ENCODE results near the gene SYNDIG1. TPM values are rescaled to one million over a fixed set of nuclear protein-coding genes. Genes with fewer than 3 reads are reported as not detected.

Gene SYNDIG1
- total RNA-seq, 2 experiments from 2014 or later = not detected

DNA sequence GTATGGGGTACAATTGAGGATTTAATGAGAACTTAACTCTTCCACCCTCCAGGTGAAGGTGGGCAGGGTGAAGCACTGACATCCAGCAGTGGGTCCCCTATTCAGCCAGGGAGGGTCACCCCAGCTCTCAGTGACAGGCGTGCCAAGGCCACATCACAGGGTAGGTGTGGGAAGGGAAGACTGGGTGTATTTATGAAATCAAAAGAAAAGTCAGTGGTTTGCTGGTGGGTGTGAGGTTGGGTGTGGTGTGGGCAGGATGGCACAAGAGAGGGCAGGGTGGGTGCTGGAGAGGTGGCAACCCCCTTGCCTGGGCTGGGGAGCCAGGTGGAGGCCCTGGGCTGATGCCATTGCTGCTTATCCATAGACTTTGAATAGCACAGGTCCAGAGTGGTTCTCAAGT is 16.6 kb downstream of the SYNDIG1 start:
- DNase-seq (ENCODE audit: low spot score) = no peak
- CTCF ChIA-PET (ENCODE audit: unreplicated experiment) = no interaction called here
- Histone ChIP-seq H3K79me2 (ENCODE audit: insufficient read depth, low read depth, low read length) (no peaks in the 10 kb centered on the region), H3K4me3 (ENCODE audit: low read depth, low read length, poor library complexity, severe bottlenecking) (no peak overlapping the region), H3K9me2 (ENCODE audit: insufficient read depth, low read length) (no peaks in the 10 kb centered on the region), H3K4me1 (ENCODE audit: insufficient read depth, low read length, poor library complexity, severe bottlenecking) (no peaks in the 10 kb centered on the region), H3K36me3 (ENCODE audit: insufficient read depth, low read length) (no peaks in the 10 kb centered on the region), H3K27ac (ENCODE audit: low read depth, low read length, poor library complexity, severe bottlenecking) (no peak overlapping the region), H3K9me3 (ENCODE audit: low read length) (no peaks in the 10 kb centered on the region), H2AFZ (ENCODE audit: low read length) (no peak overlapping the region), H4K20me1 (ENCODE audit: insufficient read depth, low read length) (no peaks in the 10 kb centered on the region), H3K4me2 (ENCODE audit: low read length) (no peak overlapping the region)
- intact Hi-C loops (cut with micrococcal nuclease; ENCODE audit: unreplicated experiment) = no loop called here
- POLR2A ChIA-PET = no interaction called here
- TF ChIP-seq, protein P1, sequence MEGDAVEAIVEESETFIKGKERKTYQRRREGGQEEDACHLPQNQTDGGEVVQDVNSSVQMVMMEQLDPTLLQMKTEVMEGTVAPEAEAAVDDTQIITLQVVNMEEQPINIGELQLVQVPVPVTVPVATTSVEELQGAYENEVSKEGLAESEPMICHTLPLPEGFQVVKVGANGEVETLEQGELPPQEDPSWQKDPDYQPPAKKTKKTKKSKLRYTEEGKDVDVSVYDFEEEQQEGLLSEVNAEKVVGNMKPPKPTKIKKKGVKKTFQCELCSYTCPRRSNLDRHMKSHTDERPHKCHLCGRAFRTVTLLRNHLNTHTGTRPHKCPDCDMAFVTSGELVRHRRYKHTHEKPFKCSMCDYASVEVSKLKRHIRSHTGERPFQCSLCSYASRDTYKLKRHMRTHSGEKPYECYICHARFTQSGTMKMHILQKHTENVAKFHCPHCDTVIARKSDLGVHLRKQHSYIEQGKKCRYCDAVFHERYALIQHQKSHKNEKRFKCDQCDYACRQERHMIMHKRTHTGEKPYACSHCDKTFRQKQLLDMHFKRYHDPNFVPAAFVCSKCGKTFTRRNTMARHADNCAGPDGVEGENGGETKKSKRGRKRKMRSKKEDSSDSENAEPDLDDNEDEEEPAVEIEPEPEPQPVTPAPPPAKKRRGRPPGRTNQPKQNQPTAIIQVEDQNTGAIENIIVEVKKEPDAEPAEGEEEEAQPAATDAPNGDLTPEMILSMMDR (conservative IDR thresholded peaks at IDR 0.05; ENCODE audit: low read length) = no peak
- TF ChIP-seq EZH2phosphoT487 (IDR thresholded peaks at IDR 0.05; ENCODE audit: borderline replicate concordance, low read depth, low read length) = no peak
- BruUV-seq (replicated peaks) = no TSS peak

GRCh38 chr20:24487240-24487639 is 17.8 kb downstream of the SYNDIG1 start:
- no peaks in the 10 kb centered on the region for H3K9me2 ChIP-seq (ENCODE audit: insufficient read depth, low read length)
- no peak overlapping the region for H3K27ac ChIP-seq (ENCODE audit: low read depth, low read length, poor library complexity, severe bottlenecking)
- intact Hi-C loops (cut with micrococcal nuclease; ENCODE audit: unreplicated experiment) = no loop called here
- H2AFZ ChIP-seq (ENCODE audit: low read length) = no peak overlapping the region
- H3K4me3 ChIP-seq (ENCODE audit: low read depth, low read length, poor library complexity, severe bottlenecking) = no peak overlapping the region
- H3K9me3 ChIP-seq (ENCODE audit: low read length) = no peaks in the 10 kb centered on the region
- no peaks in the 10 kb centered on the region for H3K79me2 ChIP-seq (ENCODE audit: insufficient read depth, low read depth, low read length)
- no peaks in the 10 kb centered on the region for H4K20me1 ChIP-seq (ENCODE audit: insufficient read depth, low read length)
- CTCF ChIA-PET (ENCODE audit: unreplicated experiment) = no interaction called here
- H3K4me1 ChIP-seq (ENCODE audit: insufficient read depth, low read length, poor library complexity, severe bottlenecking) = no peaks in the 10 kb centered on the region
- H3K36me3 ChIP-seq (ENCODE audit: insufficient read depth, low read length) = no peaks in the 10 kb centered on the region
- POLR2A ChIA-PET = no interaction called here
- TF ChIP-seq, protein P1 (conservative IDR thresholded peaks at IDR 0.05; ENCODE audit: low read length) = no peak
- no peak for TF ChIP-seq EZH2phosphoT487 (IDR thresholded peaks at IDR 0.05; ENCODE audit: borderline replicate concordance, low read depth, low read length)
- no TSS peak for BruUV-seq (replicated peaks)
- H3K4me2 ChIP-seq (ENCODE audit: low read length) = no peak overlapping the region
- no peak for DNase-seq (ENCODE audit: low spot score)

- no peak for TF ChIP-seq EZH2phosphoT487 (IDR thresholded peaks at IDR 0.05; ENCODE audit: borderline replicate concordance, low read depth, low read length)
- TF ChIP-seq, protein P1 (conservative IDR thresholded peaks at IDR 0.05; ENCODE audit: low read length) = no peak
- Histone ChIP-seq H3K79me2 (ENCODE audit: insufficient read depth, low read depth, low read length) (no peaks in the 10 kb centered on the region), H3K36me3 (ENCODE audit: insufficient read depth, low read length) (no peaks in the 10 kb centered on the region), H3K4me2 (ENCODE audit: low read length) (no peak overlapping the region), H3K9me3 (ENCODE audit: low read length) (no peaks in the 10 kb centered on the region), H3K4me3 (ENCODE audit: low read depth, low read length, poor library complexity, severe bottlenecking) (no peak overlapping the region), H2AFZ (ENCODE audit: low read length) (no peak overlapping the region), H3K4me1 (ENCODE audit: insufficient read depth, low read length, poor library complexity, severe bottlenecking) (no peaks in the 10 kb centered on the region), H3K9me2 (ENCODE audit: insufficient read depth, low read length) (no peaks in the 10 kb centered on the region), H4K20me1 (ENCODE audit: insufficient read depth, low read length) (no peaks in the 10 kb centered on the region), H3K27ac (ENCODE audit: low read depth, low read length, poor library complexity, severe bottlenecking) (no peak overlapping the region)
- ChIA-PET CTCF (ENCODE audit: unreplicated experiment) (no interaction called here), POLR2A (no interaction called here)
- DNase-seq (ENCODE audit: low spot score) = no peak
- BruUV-seq (replicated peaks) = no TSS peak
- intact Hi-C loops (cut with micrococcal nuclease; ENCODE audit: unreplicated experiment) = no loop called here
Measured at GRCh38 chr20:24487648-24488047, 18.2 kb downstream of the SYNDIG1 start.
